Ectodermal cell (in vitro differentiated cells): ENCODE data around the gene SHROOM3.
A peak's percentile ranks its signal among the peaks of the same experiment; 100 is the strongest.
"Not testable (repeated sequence)": the region's sequence is repeated elsewhere in the genome, so short reads cannot be mapped to it uniquely, and the experiment has no call there.

Experiments used
- H3K27ac ChIP-seq: 2 replicates; pipeline ENCODE4 v1.7.0; 2013; ENCODE audit warnings: mild to moderate bottlenecking, low read depth, low read length; ENCODE audit not compliant: insufficient read depth, poor library complexity, severe bottlenecking
- H3K27me3 ChIP-seq: 2 replicates; pipeline ENCODE4 v1.7.0; 2013; ENCODE audit warnings: mild to moderate bottlenecking, low read length; ENCODE audit not compliant: insufficient read depth, control insufficient read depth, poor library complexity, severe bottlenecking
- H3K36me3 ChIP-seq: one replicate; pipeline ENCODE4 v1.7.0; 2013; ENCODE audit warnings: low read length; ENCODE audit not compliant: control insufficient read depth, insufficient read depth
- H3K4me1 ChIP-seq: one replicate; pipeline ENCODE4 v1.7.0; 2013; ENCODE audit warnings: low read length; ENCODE audit not compliant: control insufficient read depth, insufficient read depth
- H3K4me3 ChIP-seq: 2 replicates; pipeline ENCODE4 v1.7.0; 2013; ENCODE audit warnings: low read depth, low read length, control low read depth; ENCODE audit not compliant: insufficient read depth
- H3K9me3 ChIP-seq: 2 replicates; pipeline ENCODE4 v1.7.0; 2013; ENCODE audit warnings: mild to moderate bottlenecking, low read length, moderate library complexity; ENCODE audit not compliant: control insufficient read depth
- WGBS, 2 experiments: methylation state at CpG; one replicate each; pipeline ENCODE4 v1.1.7; 2013; ENCODE audit warnings: missing lambda C conversion rate in 2 of 2; 5-methylcytosine and 5-hydroxymethylcytosine counted together

SHROOM3 gene

GRCh38 chr4:76443376-76443775 is 8.3 kb downstream of the SHROOM3 start:
- Histone ChIP-seq H3K4me1 (peaks cover 19% of the 10 kb centered on the region), H3K36me3 (peaks cover 27% of the 10 kb centered on the region), H3K27me3 (no peaks in the 10 kb centered on the region), H3K9me3 (no peaks in the 10 kb centered on the region), H3K27ac (no peak overlapping the region), H3K4me3 (no peak overlapping the region)
- 100% methylated on average over 1 of the region's 1 CpG; no CpG with 5 or more reads in 1 of the 2 experiments for WGBS, 2 experiments

- Histone ChIP-seq H3K9me3 (no peaks in the 10 kb centered on the region), H3K36me3 (peaks cover 6% of the 10 kb centered on the region), H3K27ac (no peak overlapping the region), H3K27me3 (no peaks in the 10 kb centered on the region), H3K4me1 (peaks cover 28% of the 10 kb centered on the region), H3K4me3 (no peak overlapping the region)
- WGBS, 2 experiments, result 96 to 97% methylated on average over 2 of the region's 2 CpGs
Observed at GRCh38 chr4:76445911-76446310, 10.9 kb downstream of the SHROOM3 start.

DNA sequence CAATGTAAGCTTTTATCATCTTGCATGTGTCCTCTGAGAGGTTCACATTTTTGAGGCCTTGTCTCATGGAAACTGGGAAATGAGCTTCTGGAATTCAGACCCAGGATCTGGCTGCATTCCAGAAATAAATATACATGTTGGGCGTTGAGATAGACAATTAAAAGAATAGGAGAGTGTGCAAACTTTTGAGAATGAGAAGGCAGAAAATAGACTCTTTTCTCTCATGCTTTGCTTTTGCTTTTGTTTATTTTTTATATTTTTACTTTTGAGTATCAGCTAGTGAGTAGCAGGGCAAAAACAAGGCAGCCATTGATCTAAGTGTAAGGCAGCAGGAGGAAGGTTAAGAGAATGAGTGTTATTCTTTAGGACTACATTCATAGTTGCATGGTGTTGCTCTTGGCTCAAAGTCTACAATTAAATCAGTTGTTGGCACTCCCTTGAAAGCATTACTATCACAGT is 12.4 kb downstream of the SHROOM3 start:
- H3K27ac ChIP-seq, result peak overlapping the region; percentile 51
- H3K27me3 ChIP-seq, result no peaks in the 10 kb centered on the region
- no peaks in the 10 kb centered on the region for H3K9me3 ChIP-seq
- H3K4me3 ChIP-seq, result no peak overlapping the region
- WGBS, 2 experiments, result 81 to 97% methylated on average over 1 of the region's 1 CpG
- peaks cover 5% of the 10 kb centered on the region for H3K36me3 ChIP-seq
- peaks cover 27% of the 10 kb centered on the region for H3K4me1 ChIP-seq

- Histone ChIP-seq H3K36me3 (peaks cover 5% of the 10 kb centered on the region), H3K4me1 (peaks cover 24% of the 10 kb centered on the region), H3K27me3 (no peaks in the 10 kb centered on the region), H3K9me3 (no peaks in the 10 kb centered on the region), H3K27ac (no peak overlapping the region), H3K4me3 (no peak overlapping the region)
- WGBS, 2 experiments, result 89 to 92% methylated on average over 3 of the region's 3 CpGs
Observed at GRCh38 chr4:76448211-76448610, 13.2 kb downstream of the SHROOM3 start.

DNA sequence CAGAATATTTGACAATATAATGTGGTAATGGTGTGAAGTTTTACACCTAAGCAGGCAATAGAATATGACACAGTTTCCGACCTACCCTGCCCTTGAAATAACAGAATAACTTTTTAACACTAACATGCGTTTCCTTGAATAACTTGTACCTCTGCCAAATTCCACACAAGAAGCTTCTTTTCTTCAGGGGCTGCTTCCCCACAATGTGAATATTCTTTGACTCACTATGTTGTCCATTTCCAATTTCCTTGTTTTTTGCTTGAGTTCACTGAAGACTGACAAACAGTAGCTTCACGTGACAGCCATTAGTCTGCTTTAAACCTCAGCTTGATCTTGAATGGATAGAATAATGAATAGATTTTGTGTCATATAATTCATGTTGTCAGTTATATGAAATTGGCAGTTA is 14.3 kb downstream of the SHROOM3 start:
- Histone ChIP-seq H3K27ac (no peak overlapping the region), H3K4me3 (no peak overlapping the region), H3K9me3 (no peaks in the 10 kb centered on the region), H3K36me3 (no peaks in the 10 kb centered on the region), H3K4me1 (peaks cover 24% of the 10 kb centered on the region), H3K27me3 (no peaks in the 10 kb centered on the region)
- 79 to 91% methylated on average over 3 of the region's 3 CpGs for whole genome bisulfite sequencing, 2 experiments

DNA sequence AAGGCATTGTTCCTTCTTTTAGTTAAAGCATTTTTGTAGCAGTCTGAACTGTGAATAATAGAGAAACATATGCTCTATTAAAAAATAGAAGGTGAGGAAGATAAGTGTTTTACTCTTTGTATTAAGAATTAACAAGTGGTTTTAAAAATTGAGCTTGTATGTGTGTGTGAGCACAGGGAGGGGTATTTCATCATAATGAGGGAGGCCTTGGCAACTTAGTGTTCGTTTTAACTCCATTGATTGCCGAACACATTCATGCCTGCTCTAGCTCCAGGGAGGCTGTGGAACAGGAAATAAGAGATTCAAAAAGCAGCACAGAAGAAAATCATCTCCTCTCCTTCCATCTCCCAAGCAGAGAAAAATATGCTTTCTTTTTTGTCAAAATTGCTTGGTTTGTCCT is 14.8 kb downstream of the SHROOM3 start:
- no peaks in the 10 kb centered on the region for H3K27me3 ChIP-seq
- no peaks in the 10 kb centered on the region for H3K9me3 ChIP-seq
- WGBS, 2 experiments, result 51% methylated on average over 2 of the region's 2 CpGs
- H3K36me3 ChIP-seq, result no peaks in the 10 kb centered on the region
- H3K27ac ChIP-seq, result no peak overlapping the region
- no peak overlapping the region for H3K4me3 ChIP-seq
- peaks cover 24% of the 10 kb centered on the region for H3K4me1 ChIP-seq

GRCh38 chr4:76453232-76453631 is 18.2 kb downstream of the SHROOM3 start:
- H3K4me1 ChIP-seq, result peaks cover 15% of the 10 kb centered on the region
- no peak overlapping the region for H3K27ac ChIP-seq
- 64 to 75% methylated on average over 2 of the region's 2 CpGs for WGBS, 2 experiments
- no peaks in the 10 kb centered on the region for H3K27me3 ChIP-seq
- no peaks in the 10 kb centered on the region for H3K9me3 ChIP-seq
- H3K4me3 ChIP-seq, result no peak overlapping the region
- H3K36me3 ChIP-seq, result no peaks in the 10 kb centered on the region

- peaks cover 17% of the 10 kb centered on the region for H3K4me1 ChIP-seq
- not testable (repeated sequence) for H3K27me3 ChIP-seq, H3K9me3 ChIP-seq, H3K4me3 ChIP-seq, H3K27ac ChIP-seq, H3K36me3 ChIP-seq
- WGBS, 2 experiments, result 91 to 95% methylated on average over 6 of the region's 6 CpGs
Observed at GRCh38 chr4:76454073-76454472, 19.0 kb downstream of the SHROOM3 start.

DNA sequence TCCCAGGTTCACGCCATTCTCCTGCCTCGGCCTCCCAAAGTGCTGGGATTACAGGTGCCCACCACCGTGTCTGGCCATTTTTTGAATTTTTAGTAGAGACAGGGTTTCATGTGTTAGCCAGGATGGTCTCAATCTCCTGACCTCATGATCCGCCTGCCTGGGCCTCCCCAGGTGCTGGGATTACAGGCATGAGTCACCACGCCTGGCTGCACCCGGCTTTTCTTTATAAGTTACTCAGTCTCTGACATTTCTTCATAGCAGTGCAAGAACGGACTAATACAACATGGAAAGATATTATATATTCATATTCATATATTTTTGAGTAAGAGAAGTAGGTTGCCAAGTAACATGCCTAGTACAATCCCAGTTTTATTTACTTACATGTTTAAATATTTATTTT is 22.9 kb downstream of the SHROOM3 start:
- H3K36me3 ChIP-seq, result peaks cover 6% of the 10 kb centered on the region
- 86 to 94% methylated on average over 6 of the region's 7 CpGs for WGBS, 2 experiments
- peak overlapping the region; percentile 100 for H3K27ac ChIP-seq
- H3K9me3 ChIP-seq, result no peaks in the 10 kb centered on the region
- no peaks in the 10 kb centered on the region for H3K27me3 ChIP-seq
- no peak overlapping the region for H3K4me3 ChIP-seq
- H3K4me1 ChIP-seq, result peaks cover 26% of the 10 kb centered on the region

DNA sequence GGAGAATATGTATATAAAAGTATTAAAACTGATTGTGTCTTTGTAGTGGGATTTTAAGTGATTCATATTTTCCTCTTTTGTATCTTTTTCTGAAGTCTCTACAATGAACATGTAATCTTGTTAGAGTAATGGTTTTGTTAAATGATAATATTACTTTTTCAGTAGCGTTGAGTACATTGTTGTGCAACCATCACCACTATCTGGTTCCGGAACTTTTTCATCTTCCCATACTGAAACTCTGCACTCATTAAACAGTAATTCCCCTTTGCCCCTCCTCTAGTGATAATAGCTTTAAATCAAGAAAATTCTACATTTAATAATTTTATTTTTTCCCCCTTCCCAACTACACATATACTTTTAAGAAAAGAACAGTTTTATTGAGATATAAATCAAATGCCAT is 23.3 kb downstream of the SHROOM3 start:
- H3K27ac ChIP-seq, result peak overlapping the region; percentile 100
- H3K27me3 ChIP-seq, result no peaks in the 10 kb centered on the region
- 94 to 95% methylated on average over 2 of the region's 2 CpGs for whole genome bisulfite sequencing, 2 experiments
- H3K4me1 ChIP-seq, result peaks cover 26% of the 10 kb centered on the region
- H3K36me3 ChIP-seq, result peaks cover 10% of the 10 kb centered on the region
- no peaks in the 10 kb centered on the region for H3K9me3 ChIP-seq
- H3K4me3 ChIP-seq, result no peak overlapping the region

GRCh38 chr4:76458825-76459224 is 23.8 kb downstream of the SHROOM3 start:
- Histone ChIP-seq H3K27me3 (no peaks in the 10 kb centered on the region), H3K27ac (peak overlapping the region; percentile 100), H3K4me1 (peaks cover 26% of the 10 kb centered on the region), H3K36me3 (peaks cover 15% of the 10 kb centered on the region), H3K4me3 (peak overlapping the region; percentile 7), H3K9me3 (no peaks in the 10 kb centered on the region)
- 0% methylated on average over 3 of the region's 3 CpGs for WGBS, 2 experiments
